Neural progenitor cell (in vitro differentiated cells): Measurements from ENCODE around the gene EPS8. TPM values are rescaled to one million over a fixed set of nuclear protein-coding genes. Genes with fewer than 3 reads are reported as not detected.

Experiments used
- DNase-seq: peaks from one replicate; pipeline ENCODE4 v3.0.0-alpha.2; 2016; ENCODE audit warnings: low spot score
- H2AFZ ChIP-seq: fragments of 200-600 bp; sonication (generic); replicated peaks from 2 replicates; pipeline ENCODE4 v1.6.1; 2016; ENCODE audit warnings: antibody characterized with exemption
- H3F3A ChIP-seq: fragments of 200-600 bp; sonication (generic); 2 replicates; pipeline ENCODE4 v1.6.1; 2016; ENCODE audit warnings: antibody characterized with exemption, low read depth
- H3K27ac ChIP-seq: fragments of 200-600 bp; sonication (generic); 2 replicates; pipeline ENCODE4 v1.5.1; 2016; ENCODE audit warnings: mild to moderate bottlenecking
- H3K27me3 ChIP-seq: fragments of 200-600 bp; sonication (generic); 2 replicates; pipeline ENCODE4 v1.6.1; 2016; ENCODE audit warnings: mild to moderate bottlenecking, moderate library complexity
- H3K36me3 ChIP-seq: fragments of 200-600 bp; sonication (generic); 2 replicates; pipeline ENCODE4 v1.5.1; 2016
- H3K4me1 ChIP-seq: fragments of 200-600 bp; sonication (generic); 2 replicates; pipeline ENCODE4 v1.6.1; 2016; ENCODE audit warnings: mixed run types
- H3K4me2 ChIP-seq: fragments of 200-600 bp; sonication (generic); 2 replicates; pipeline ENCODE4 v1.6.1; 2016
- H3K4me3 ChIP-seq: fragments of 200-600 bp; sonication (generic); 2 replicates; pipeline ENCODE4 v1.5.1; 2016
- H3K79me2 ChIP-seq: fragments of 200-600 bp; sonication (generic); 2 replicates; pipeline ENCODE4 v1.6.1; 2016; ENCODE audit warnings: low read depth
- H3K9ac ChIP-seq: fragments of 200-600 bp; sonication (generic); 2 replicates; pipeline ENCODE4 v1.6.1; 2016
- H3K9me3 ChIP-seq: fragments of 200-600 bp; sonication (generic); 2 replicates; pipeline ENCODE4 v1.5.1; 2016; ENCODE audit warnings: low read depth
- H4K20me1 ChIP-seq: fragments of 200-600 bp; sonication (generic); 2 replicates; pipeline ENCODE4 v1.6.1; 2016; ENCODE audit warnings: low read depth
- H3K27ac Mint-ChIP-seq: 3 replicates; pipeline ENCODE4 v1.8.0; 2021; ENCODE audit warnings: mixed read lengths
- H3K27me3 Mint-ChIP-seq: 2 replicates; pipeline ENCODE4 v1.8.0; 2022; ENCODE audit warnings: low read depth, mild to moderate bottlenecking, inconsistent platforms, moderate library complexity, mixed read lengths; ENCODE audit not compliant: insufficient read depth
- H3K36me3 Mint-ChIP-seq: 3 replicates; pipeline ENCODE4 v1.8.0; 2021; ENCODE audit warnings: mixed read lengths
- H3K4me1 Mint-ChIP-seq: 3 replicates; pipeline ENCODE4 v1.8.0; 2021; ENCODE audit warnings: mixed read lengths
- H3K4me3 Mint-ChIP-seq: 3 replicates; pipeline ENCODE4 v1.8.0; 2021; ENCODE audit warnings: mild to moderate bottlenecking, moderate library complexity, mixed read lengths
- H3K9me3 Mint-ChIP-seq: 3 replicates; pipeline ENCODE4 v1.8.0; 2020; ENCODE audit warnings: mixed read lengths
- EZH2 ChIP-seq: fragments of 200-600 bp; sonication (generic); IDR thresholded peaks from 2 replicates; pipeline ENCODE4 v1.6.1; 2017; ENCODE audit warnings: antibody characterized with exemption, mild to moderate bottlenecking, moderate library complexity
- EZH2phosphoT487 ChIP-seq: fragments of 200-600 bp; sonication (generic); IDR thresholded peaks from 2 replicates; pipeline ENCODE4 v1.6.1; 2017; ENCODE audit warnings: antibody characterized with exemption
- total RNA-seq: library from RNA; depleted of rRNA; stranded (reverse); fragments of >200 nt; gene quantifications from 2 replicates; pipeline ENCODE4 v1.2.3, GENCODE V29; 2015; ENCODE audit warnings: low replicate concordance
- TF ChIP-seq, protein P1 (sequence below): fragments of 200-600 bp; sonication (generic); IDR thresholded peaks from 2 replicates; pipeline ENCODE4 v1.5.1; 2017; ENCODE audit warnings: antibody characterized with exemption, mild to moderate bottlenecking

EPS8 gene
- total RNA-seq, 1 donor from 2014 or later: 17.0 TPM

DNA sequence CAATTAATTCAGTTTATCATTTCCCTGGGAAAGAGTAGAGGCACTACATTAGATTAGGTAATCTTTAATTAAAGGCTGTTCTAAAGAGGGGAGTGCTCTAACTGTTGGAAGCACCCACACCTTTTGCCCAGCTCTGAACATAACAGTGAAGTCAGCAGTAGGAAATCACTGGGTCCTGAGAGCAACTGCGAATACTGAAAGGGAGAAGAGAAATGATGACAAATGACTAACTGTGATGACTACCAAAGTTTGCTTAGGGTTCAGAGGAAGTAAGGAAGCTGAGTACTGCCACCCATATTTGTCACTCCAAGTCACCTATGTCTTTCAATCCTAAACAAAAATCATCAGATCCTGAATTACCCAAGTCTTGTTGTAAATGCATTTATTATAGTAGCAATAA lies 140.6 kb downstream of the EPS8 start:
- Histone ChIP-seq H3K4me2 (no peak overlapping the region), H2AFZ (no peak overlapping the region), H3K79me2 (no peaks in the 10 kb centered on the region), H4K20me1 (no peaks in the 10 kb centered on the region), H3K36me3 (no peaks in the 10 kb centered on the region), H3K9me3 (no peaks in the 10 kb centered on the region), H3K9ac (no peak overlapping the region), H3K4me1 (peaks cover 10% of the 10 kb centered on the region), H3K27ac (no peak overlapping the region), H3K27me3 (no peaks in the 10 kb centered on the region), H3K4me3 (no peak overlapping the region), H3F3A (no peaks in the 10 kb centered on the region)
- H3K9me3 Mint-ChIP-seq: no peaks in the 10 kb centered on the region
- no peak overlapping the region for H3K27ac Mint-ChIP-seq
- H3K4me3 Mint-ChIP-seq: no peak overlapping the region
- peaks cover 39% of the 10 kb centered on the region for H3K36me3 Mint-ChIP-seq
- no peak for DNase-seq
- no peaks in the 10 kb centered on the region for H3K27me3 Mint-ChIP-seq
- no peak for TF ChIP-seq EZH2
- TF ChIP-seq, protein P1, sequence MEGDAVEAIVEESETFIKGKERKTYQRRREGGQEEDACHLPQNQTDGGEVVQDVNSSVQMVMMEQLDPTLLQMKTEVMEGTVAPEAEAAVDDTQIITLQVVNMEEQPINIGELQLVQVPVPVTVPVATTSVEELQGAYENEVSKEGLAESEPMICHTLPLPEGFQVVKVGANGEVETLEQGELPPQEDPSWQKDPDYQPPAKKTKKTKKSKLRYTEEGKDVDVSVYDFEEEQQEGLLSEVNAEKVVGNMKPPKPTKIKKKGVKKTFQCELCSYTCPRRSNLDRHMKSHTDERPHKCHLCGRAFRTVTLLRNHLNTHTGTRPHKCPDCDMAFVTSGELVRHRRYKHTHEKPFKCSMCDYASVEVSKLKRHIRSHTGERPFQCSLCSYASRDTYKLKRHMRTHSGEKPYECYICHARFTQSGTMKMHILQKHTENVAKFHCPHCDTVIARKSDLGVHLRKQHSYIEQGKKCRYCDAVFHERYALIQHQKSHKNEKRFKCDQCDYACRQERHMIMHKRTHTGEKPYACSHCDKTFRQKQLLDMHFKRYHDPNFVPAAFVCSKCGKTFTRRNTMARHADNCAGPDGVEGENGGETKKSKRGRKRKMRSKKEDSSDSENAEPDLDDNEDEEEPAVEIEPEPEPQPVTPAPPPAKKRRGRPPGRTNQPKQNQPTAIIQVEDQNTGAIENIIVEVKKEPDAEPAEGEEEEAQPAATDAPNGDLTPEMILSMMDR: no peak
- TF ChIP-seq EZH2phosphoT487: no peak
- peaks cover 9% of the 10 kb centered on the region for H3K4me1 Mint-ChIP-seq

DNA sequence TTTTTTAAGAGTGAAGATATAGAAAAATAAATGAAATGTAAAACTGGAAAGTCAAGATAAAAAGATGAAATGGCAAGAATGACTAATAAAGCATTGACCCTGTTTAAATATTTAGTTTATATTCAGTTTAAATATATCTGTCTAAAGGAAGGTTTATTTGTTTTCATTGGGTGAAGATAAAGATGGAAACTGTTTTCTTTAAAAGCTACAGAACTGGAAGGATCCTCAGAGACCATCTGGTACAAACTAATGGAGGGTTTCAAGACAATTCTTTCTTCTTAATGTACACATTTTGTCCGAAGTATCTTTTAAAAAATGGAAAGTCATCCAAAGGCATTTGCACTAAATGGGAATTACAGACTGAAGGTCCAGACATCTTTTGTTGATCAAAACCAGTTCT lies 142.6 kb downstream of the EPS8 start:
- Histone ChIP-seq H3K4me2 (no peak overlapping the region), H3K27ac (no peak overlapping the region)
- H3K4me1 Mint-ChIP-seq: peaks cover 4% of the 10 kb centered on the region

DNA sequence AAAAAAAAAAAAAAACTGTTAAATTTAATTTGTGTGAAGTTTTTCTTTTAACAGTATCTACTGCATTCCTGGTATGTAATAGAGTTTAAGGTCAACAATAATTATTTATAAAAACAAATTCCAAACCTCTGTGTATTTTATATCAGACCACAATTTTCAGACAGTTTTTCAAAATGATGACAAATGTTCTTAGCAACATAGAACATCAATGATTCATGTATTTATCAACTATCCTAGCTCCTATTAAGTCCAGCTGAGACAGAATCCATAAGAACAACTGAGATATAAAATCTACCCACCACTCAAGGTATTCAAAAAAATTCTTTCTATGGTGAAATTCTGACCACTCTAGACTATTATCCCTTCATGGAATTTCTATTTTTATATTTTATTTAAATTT lies 144.5 kb downstream of the EPS8 start:
- Mint-ChIP-seq H3K27ac (no peak overlapping the region), H3K27me3 (no peaks in the 10 kb centered on the region), H3K9me3 (no peaks in the 10 kb centered on the region), H3K4me3 (no peak overlapping the region), H3K36me3 (peaks cover 44% of the 10 kb centered on the region), H3K4me1 (no peaks in the 10 kb centered on the region)
- no peaks in the 10 kb centered on the region for H3K27me3 ChIP-seq
- no peaks in the 10 kb centered on the region for H4K20me1 ChIP-seq
- no peak overlapping the region for H3K4me3 ChIP-seq
- H3K36me3 ChIP-seq: no peaks in the 10 kb centered on the region
- DNase-seq: no peak
- H3K27ac ChIP-seq: no peak overlapping the region
- no peaks in the 10 kb centered on the region for H3F3A ChIP-seq
- no peak overlapping the region for H2AFZ ChIP-seq
- no peak for TF ChIP-seq EZH2phosphoT487
- no peak for TF ChIP-seq EZH2
- TF ChIP-seq, protein P1: no peak
- H3K4me1 ChIP-seq: no peaks in the 10 kb centered on the region
- H3K79me2 ChIP-seq: no peaks in the 10 kb centered on the region
- no peak overlapping the region for H3K9ac ChIP-seq
- H3K4me2 ChIP-seq: no peak overlapping the region
- H3K9me3 ChIP-seq: no peaks in the 10 kb centered on the region

More for the DNA sequence above, 142.6 kb downstream of the EPS8 start:
- Histone ChIP-seq H3F3A (no peaks in the 10 kb centered on the region), H3K9ac (no peak overlapping the region), H3K79me2 (no peaks in the 10 kb centered on the region), H3K9me3 (no peaks in the 10 kb centered on the region), H4K20me1 (no peaks in the 10 kb centered on the region), H3K4me1 (peaks cover 10% of the 10 kb centered on the region), H3K4me3 (no peak overlapping the region), H3K27me3 (no peaks in the 10 kb centered on the region), H3K36me3 (no peaks in the 10 kb centered on the region), H2AFZ (no peak overlapping the region)
- no peak overlapping the region for H3K4me3 Mint-ChIP-seq
- peaks cover 39% of the 10 kb centered on the region for H3K36me3 Mint-ChIP-seq
- no peaks in the 10 kb centered on the region for H3K9me3 Mint-ChIP-seq
- TF ChIP-seq, protein P1: no peak
- TF ChIP-seq EZH2phosphoT487 (no peak), EZH2 (no peak)
- no peaks in the 10 kb centered on the region for H3K27me3 Mint-ChIP-seq
- no peak overlapping the region for H3K27ac Mint-ChIP-seq
- no peak for DNase-seq
